ENCODE data around the gene TRIM16.
"Not testable (repeated sequence)": the region's sequence is repeated elsewhere in the genome, so short reads cannot be mapped to it uniquely, and the experiment has no call there.

Gene TRIM16

DNA sequence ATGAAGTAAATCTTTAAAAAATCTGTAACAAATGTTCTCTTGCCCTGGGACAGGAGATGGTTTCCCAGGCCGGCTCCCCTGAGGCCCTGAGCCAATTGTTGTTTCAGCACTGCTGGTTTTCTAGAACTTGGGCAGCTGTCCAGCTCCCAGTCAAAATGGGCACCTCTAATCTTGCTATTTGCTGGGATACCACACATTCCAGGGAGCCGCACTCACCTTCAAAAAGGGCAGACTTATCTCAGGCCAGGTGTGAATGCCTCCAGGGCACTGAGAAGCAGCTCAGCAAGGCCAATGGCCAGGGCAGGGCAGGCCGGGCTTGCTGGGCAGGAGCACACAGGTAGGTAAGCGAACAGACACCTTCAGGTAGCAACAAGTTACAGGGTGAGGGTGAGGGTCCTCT is 24.4 kb downstream of the TRIM16 start:
- H3K4me3 ChIP-seq (ENCODE audit: control insufficient read depth in 1 of 7, extremely low read depth in 1 of 7, insufficient read depth in 4 of 7, low read depth in 2 of 7, low read length in 6 of 7), result no peak overlapping the region
- POLR2A ChIA-PET, result no interaction called here
- no peak overlapping the region for H3K27ac ChIP-seq (ENCODE audit: insufficient read depth in 1 of 2, low read depth in 1 of 2, low read length in 2 of 2, poor library complexity in 1 of 2, severe bottlenecking in 2 of 2)
- H3K9me3 ChIP-seq (ENCODE audit: control extremely low read depth in 1 of 5, control insufficient read depth in 4 of 5, insufficient read depth in 2 of 5, low read depth in 1 of 5, low read length in 4 of 5), result no peaks in the 10 kb centered on the region
- WGBS (ENCODE audit: insufficient coverage), result 96% methylated on average over 3 of the region's 4 CpGs
- DNase-seq, result no peak
- peaks cover 0 to 36% (median 9%) of the 10 kb centered on the region in 4 experiments for H3K36me3 ChIP-seq (ENCODE audit: control insufficient read depth in 4 of 4, insufficient read depth in 4 of 4, low read length in 3 of 4)
- H3K27me3 ChIP-seq (replicated peaks in 2 of 5; ENCODE audit: control insufficient read depth in 4 of 5, insufficient read depth in 5 of 5, low read length in 4 of 5), result no peaks in the 10 kb centered on the region
- no peaks in the 10 kb centered on the region for H3K4me1 ChIP-seq (ENCODE audit: control extremely low read depth in 1 of 4, control insufficient read depth in 4 of 4, insufficient read depth in 4 of 4, low read length in 3 of 4)
- CTCF ChIA-PET, result no interaction called here

DNA sequence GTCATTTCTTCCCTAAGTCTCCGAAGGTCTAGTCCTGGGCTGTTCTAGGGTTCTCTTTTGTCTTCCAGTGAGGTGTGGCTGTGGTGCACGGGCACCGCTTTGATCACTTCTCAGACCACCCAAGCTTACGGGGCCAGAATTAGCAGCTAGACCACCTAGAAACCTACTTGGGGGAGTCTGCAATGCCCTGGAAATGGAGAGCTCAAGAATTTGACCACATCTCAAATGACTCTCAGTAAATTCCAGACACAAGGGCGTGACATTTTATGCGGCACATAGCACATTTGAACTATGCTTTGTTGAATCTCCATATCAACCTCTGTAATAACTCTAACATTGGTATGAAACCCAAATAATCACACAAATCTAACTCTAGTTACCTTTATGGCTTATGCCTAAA is 24.9 kb downstream of the TRIM16 start:
- Histone ChIP-seq H3K4me1 (ENCODE audit: control extremely low read depth in 1 of 4, control insufficient read depth in 4 of 4, insufficient read depth in 4 of 4, low read length in 3 of 4) (no peaks in the 10 kb centered on the region), H3K9me3 (ENCODE audit: control extremely low read depth in 1 of 5, control insufficient read depth in 4 of 5, insufficient read depth in 2 of 5, low read depth in 1 of 5, low read length in 4 of 5) (no peaks in the 10 kb centered on the region), H3K36me3 (ENCODE audit: control insufficient read depth in 4 of 4, insufficient read depth in 4 of 4, low read length in 3 of 4) (peaks cover 0 to 33% (median 6%) of the 10 kb centered on the region in 4 experiments), H3K27ac (ENCODE audit: insufficient read depth in 1 of 2, low read depth in 1 of 2, low read length in 2 of 2, poor library complexity in 1 of 2, severe bottlenecking in 2 of 2) (no peak overlapping the region), H3K4me3 (ENCODE audit: control insufficient read depth in 1 of 7, extremely low read depth in 1 of 7, insufficient read depth in 4 of 7, low read depth in 2 of 7, low read length in 6 of 7) (no peak overlapping the region), H3K27me3 (replicated peaks in 2 of 5; ENCODE audit: control insufficient read depth in 4 of 5, insufficient read depth in 5 of 5, low read length in 4 of 5) (no peaks in the 10 kb centered on the region)
- DNase-seq, result no peak
- ChIA-PET POLR2A (no interaction called here), CTCF (no interaction called here)
- 98% methylated on average over 6 of the region's 6 CpGs for WGBS (ENCODE audit: insufficient coverage)

DNA sequence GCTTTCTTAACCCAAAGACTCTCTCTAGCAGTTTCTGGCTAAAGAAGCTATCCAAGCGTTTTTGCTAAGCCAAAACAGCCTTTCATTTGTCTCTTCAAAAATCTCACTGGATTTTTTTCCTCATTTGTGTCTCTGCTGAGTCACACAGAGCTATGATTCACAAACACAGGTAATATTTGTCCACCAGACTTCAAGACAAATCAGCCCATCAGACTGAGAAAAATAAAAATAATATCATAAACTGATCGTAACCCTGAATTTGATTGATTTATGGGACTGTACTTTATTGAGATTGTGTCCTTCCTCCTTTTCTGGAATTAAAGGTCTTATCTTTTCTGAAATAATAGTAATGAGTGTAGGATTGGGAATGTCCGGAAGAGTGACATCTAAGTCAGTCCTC is 25.8 kb downstream of the TRIM16 start:
- WGBS (ENCODE audit: insufficient coverage), result 100% methylated on average over 1 of the region's 3 CpGs
- ChIA-PET CTCF (no interaction called here), POLR2A (no interaction called here)
- H3K4me1 ChIP-seq (ENCODE audit: control extremely low read depth in 1 of 4, control insufficient read depth in 4 of 4, insufficient read depth in 4 of 4, low read length in 3 of 4), result no peaks in the 10 kb centered on the region
- H3K4me3 ChIP-seq (ENCODE audit: control insufficient read depth in 1 of 7, extremely low read depth in 1 of 7, insufficient read depth in 4 of 7, low read depth in 2 of 7, low read length in 6 of 7), result no peak overlapping the region
- no peak for DNase-seq
- peaks cover 0 to 24% (median 5%) of the 10 kb centered on the region in 4 experiments for H3K36me3 ChIP-seq (ENCODE audit: control insufficient read depth in 4 of 4, insufficient read depth in 4 of 4, low read length in 3 of 4)
- no peaks in the 10 kb centered on the region for H3K27me3 ChIP-seq (replicated peaks in 2 of 5; ENCODE audit: control insufficient read depth in 4 of 5, insufficient read depth in 5 of 5, low read length in 4 of 5)
- no peaks in the 10 kb centered on the region for H3K9me3 ChIP-seq (ENCODE audit: control extremely low read depth in 1 of 5, control insufficient read depth in 4 of 5, insufficient read depth in 2 of 5, low read depth in 1 of 5, low read length in 4 of 5)
- no peak overlapping the region for H3K27ac ChIP-seq (ENCODE audit: insufficient read depth in 1 of 2, low read depth in 1 of 2, low read length in 2 of 2, poor library complexity in 1 of 2, severe bottlenecking in 2 of 2)

DNA sequence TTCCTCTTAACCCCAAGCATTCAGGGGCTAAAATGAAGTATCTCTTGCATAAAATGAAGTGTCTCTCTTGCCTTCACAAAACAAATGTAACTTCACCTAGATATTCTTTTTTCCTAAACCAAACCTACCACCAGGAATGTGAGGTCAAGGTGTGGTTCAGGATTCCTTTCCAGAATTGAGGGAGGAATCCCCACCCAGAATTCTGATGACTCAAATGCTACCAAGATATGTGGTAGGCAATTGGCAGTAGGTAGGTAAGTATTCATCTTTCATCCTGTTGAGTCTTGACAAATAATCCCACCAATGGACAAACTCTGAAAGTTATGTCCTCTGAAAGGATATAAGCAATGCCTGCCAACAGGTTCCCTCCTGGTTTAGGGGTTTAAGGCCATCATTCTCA is 26.2 kb downstream of the TRIM16 start:
- Histone ChIP-seq H3K9me3 (ENCODE audit: control extremely low read depth in 1 of 5, control insufficient read depth in 4 of 5, insufficient read depth in 2 of 5, low read depth in 1 of 5, low read length in 4 of 5) (no peaks in the 10 kb centered on the region), H3K4me1 (ENCODE audit: control extremely low read depth in 1 of 4, control insufficient read depth in 4 of 4, insufficient read depth in 4 of 4, low read length in 3 of 4) (no peaks in the 10 kb centered on the region), H3K36me3 (ENCODE audit: control insufficient read depth in 4 of 4, insufficient read depth in 4 of 4, low read length in 3 of 4) (peaks cover 0 to 20% (median 6%) of the 10 kb centered on the region in 4 experiments), H3K27me3 (replicated peaks in 2 of 5; ENCODE audit: control insufficient read depth in 4 of 5, insufficient read depth in 5 of 5, low read length in 4 of 5) (no peaks in the 10 kb centered on the region), H3K27ac (ENCODE audit: insufficient read depth in 1 of 2, low read depth in 1 of 2, low read length in 2 of 2, poor library complexity in 1 of 2, severe bottlenecking in 2 of 2) (no peak overlapping the region), H3K4me3 (ENCODE audit: control insufficient read depth in 1 of 7, extremely low read depth in 1 of 7, insufficient read depth in 4 of 7, low read depth in 2 of 7, low read length in 6 of 7) (no peak overlapping the region)
- ChIA-PET CTCF (no interaction called here), POLR2A (no interaction called here)
- DNase-seq, result no peak

DNA sequence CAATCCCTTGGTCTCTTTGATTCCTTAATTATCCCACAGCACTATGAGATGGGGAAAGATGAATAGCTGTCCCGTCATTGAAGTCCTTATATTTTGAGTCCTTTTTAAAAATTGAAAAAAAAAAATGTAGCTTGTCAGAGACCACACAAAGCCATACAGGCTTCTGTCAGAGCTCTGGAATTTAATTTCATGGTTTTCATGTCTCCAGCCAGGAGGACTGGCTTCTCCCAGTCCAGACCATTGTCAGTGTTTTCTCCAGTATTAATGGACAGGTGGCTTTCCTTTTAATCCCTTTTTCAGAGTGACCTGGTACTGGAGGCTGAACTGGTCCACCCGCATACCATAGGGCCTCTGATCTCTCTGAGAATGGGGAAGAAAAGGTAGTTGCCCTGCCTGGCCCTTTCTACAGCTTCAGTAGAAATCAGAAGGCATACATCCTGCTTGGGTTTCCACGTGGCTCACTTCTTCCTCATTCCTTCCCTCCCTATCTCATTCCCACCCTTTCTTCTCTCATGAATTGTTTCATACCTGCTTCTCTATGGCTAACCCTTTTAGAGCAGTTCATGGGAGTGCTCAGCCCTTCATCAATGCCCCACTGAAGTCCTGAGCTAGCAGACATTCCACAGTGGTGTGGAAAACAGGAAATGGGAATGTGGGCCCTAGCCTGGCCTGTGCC is 29.1 kb downstream of the TRIM16 start:
- POLR2A ChIA-PET, result no interaction called here
- no peak overlapping the region for H3K4me3 ChIP-seq (ENCODE audit: control insufficient read depth in 1 of 7, extremely low read depth in 1 of 7, insufficient read depth in 4 of 7, low read depth in 2 of 7, low read length in 6 of 7)
- no CpG with 5 or more reads among the region's 3 CpGs for WGBS (ENCODE audit: insufficient coverage)
- no peaks in the 10 kb centered on the region for H3K27me3 ChIP-seq (replicated peaks in 2 of 5; ENCODE audit: control insufficient read depth in 4 of 5, insufficient read depth in 5 of 5, low read length in 4 of 5)
- CTCF ChIA-PET, result no interaction called here
- H3K27ac ChIP-seq (ENCODE audit: insufficient read depth in 1 of 2, low read depth in 1 of 2, low read length in 2 of 2, poor library complexity in 1 of 2, severe bottlenecking in 2 of 2), result no peak overlapping the region
- peaks cover 0 to 14% (median 5%) of the 10 kb centered on the region in 4 experiments for H3K36me3 ChIP-seq (ENCODE audit: control insufficient read depth in 4 of 4, insufficient read depth in 4 of 4, low read length in 3 of 4)
- DNase-seq, result no peak
- H3K9me3 ChIP-seq (ENCODE audit: control extremely low read depth in 1 of 5, control insufficient read depth in 4 of 5, insufficient read depth in 2 of 5, low read depth in 1 of 5, low read length in 4 of 5), result no peaks in the 10 kb centered on the region
- peaks cover 0 to 22% (median 16%) of the 10 kb centered on the region in 4 experiments for H3K4me1 ChIP-seq (ENCODE audit: control extremely low read depth in 1 of 4, control insufficient read depth in 4 of 4, insufficient read depth in 4 of 4, low read length in 3 of 4)

DNA sequence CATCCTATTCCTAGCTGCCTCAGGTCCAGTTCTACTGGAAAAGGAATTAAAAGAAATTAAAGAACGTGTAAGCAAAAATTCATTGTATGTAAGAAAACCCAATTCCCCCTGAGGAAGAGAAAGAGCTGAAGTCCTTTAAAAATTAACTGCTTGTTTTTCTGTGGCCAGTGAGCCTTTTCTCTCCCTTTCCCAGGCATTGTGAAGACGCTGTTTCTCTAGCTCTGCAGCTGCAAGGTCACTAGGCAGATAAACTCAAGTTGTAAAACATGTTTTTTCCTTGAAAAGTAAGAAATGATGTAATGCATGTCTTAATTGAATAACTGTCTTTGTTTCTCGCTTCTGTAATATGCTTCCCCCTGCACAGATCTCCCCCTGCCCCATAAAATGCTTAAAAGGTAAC is 29.7 kb downstream of the TRIM16 start:
- H3K9me3 ChIP-seq (ENCODE audit: control extremely low read depth in 1 of 5, control insufficient read depth in 4 of 5, insufficient read depth in 2 of 5, low read depth in 1 of 5, low read length in 4 of 5); CTCF ChIA-PET; H3K27me3 ChIP-seq (replicated peaks in 2 of 5; ENCODE audit: control insufficient read depth in 4 of 5, insufficient read depth in 5 of 5, low read length in 4 of 5); H3K4me3 ChIP-seq (ENCODE audit: control insufficient read depth in 1 of 7, extremely low read depth in 1 of 7, insufficient read depth in 4 of 7, low read depth in 2 of 7, low read length in 6 of 7); POLR2A ChIA-PET; H3K27ac ChIP-seq (ENCODE audit: insufficient read depth in 1 of 2, low read depth in 1 of 2, low read length in 2 of 2, poor library complexity in 1 of 2, severe bottlenecking in 2 of 2); DNase-seq: not testable (repeated sequence)
- WGBS (ENCODE audit: insufficient coverage), result no CpG with 5 or more reads among the region's 3 CpGs
- Histone ChIP-seq H3K4me1 (ENCODE audit: control extremely low read depth in 1 of 4, control insufficient read depth in 4 of 4, insufficient read depth in 4 of 4, low read length in 3 of 4) (peaks cover 0 to 22% (median 17%) of the 10 kb centered on the region in 4 experiments), H3K36me3 (ENCODE audit: control insufficient read depth in 4 of 4, insufficient read depth in 4 of 4, low read length in 3 of 4) (peaks cover 0 to 12% (median 3%) of the 10 kb centered on the region in 4 experiments)

DNA sequence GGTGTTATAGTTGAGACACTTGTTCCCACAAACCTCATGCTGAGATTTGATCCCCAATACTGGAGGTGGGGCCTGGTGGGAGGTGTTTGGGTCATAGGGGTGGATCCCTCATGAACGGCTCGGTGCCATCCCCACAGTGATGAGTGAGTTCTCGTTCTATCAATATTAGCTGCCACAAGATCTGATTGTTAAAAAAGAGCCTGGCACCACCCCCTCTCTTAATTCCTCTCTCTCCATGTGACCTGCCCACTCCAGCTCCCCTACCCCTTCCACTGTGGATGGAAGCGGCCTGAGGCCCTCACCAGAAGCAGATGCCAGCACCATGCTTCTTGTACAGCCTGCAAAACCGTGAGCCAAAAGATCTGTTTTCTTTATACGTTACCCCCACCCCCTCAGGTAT is 31.2 kb downstream of the TRIM16 start:
- POLR2A ChIA-PET, result no interaction called here
- DNase-seq, result no peak
- H3K4me3 ChIP-seq (ENCODE audit: control insufficient read depth in 1 of 7, extremely low read depth in 1 of 7, insufficient read depth in 4 of 7, low read depth in 2 of 7, low read length in 6 of 7), result no peak overlapping the region
- WGBS (ENCODE audit: insufficient coverage), result 97% methylated on average over 5 of the region's 6 CpGs
- CTCF ChIA-PET, result no interaction called here
- no peaks in the 10 kb centered on the region for H3K9me3 ChIP-seq (ENCODE audit: control extremely low read depth in 1 of 5, control insufficient read depth in 4 of 5, insufficient read depth in 2 of 5, low read depth in 1 of 5, low read length in 4 of 5)
- H3K36me3 ChIP-seq (ENCODE audit: control insufficient read depth in 4 of 4, insufficient read depth in 4 of 4, low read length in 3 of 4), result peaks cover 0 to 5% (median 2%) of the 10 kb centered on the region in 4 experiments
- H3K27ac ChIP-seq (ENCODE audit: insufficient read depth in 1 of 2, low read depth in 1 of 2, low read length in 2 of 2, poor library complexity in 1 of 2, severe bottlenecking in 2 of 2), result no peak overlapping the region
- peaks cover 0 to 22% (median 17%) of the 10 kb centered on the region in 4 experiments for H3K4me1 ChIP-seq (ENCODE audit: control extremely low read depth in 1 of 4, control insufficient read depth in 4 of 4, insufficient read depth in 4 of 4, low read length in 3 of 4)
- no peaks in the 10 kb centered on the region for H3K27me3 ChIP-seq (replicated peaks in 2 of 5; ENCODE audit: control insufficient read depth in 4 of 5, insufficient read depth in 5 of 5, low read length in 4 of 5)
